Stimulated activated CD4-positive, alpha-beta T cell treated with anti-CD3 and anti-CD28 coated beads, Interleukin-1b, Interleukin-23, amount 100 ng/mL, for 48 hours (primary cell): ENCODE measurements around the gene DDRGK1.
"Not testable (repeated sequence)": the region's sequence is repeated elsewhere in the genome, so short reads cannot be mapped to it uniquely, and the experiment has no call there.

Experiments used
- DNase-seq: peaks from one replicate; pipeline ENCODE4 v3.0.0-alpha.2; 2020

DDRGK1 gene

GRCh38 chr20:3163099-3164042, 41.1 kb downstream of the DDRGK1 start:
- DNase-seq, result no peak

DNA sequence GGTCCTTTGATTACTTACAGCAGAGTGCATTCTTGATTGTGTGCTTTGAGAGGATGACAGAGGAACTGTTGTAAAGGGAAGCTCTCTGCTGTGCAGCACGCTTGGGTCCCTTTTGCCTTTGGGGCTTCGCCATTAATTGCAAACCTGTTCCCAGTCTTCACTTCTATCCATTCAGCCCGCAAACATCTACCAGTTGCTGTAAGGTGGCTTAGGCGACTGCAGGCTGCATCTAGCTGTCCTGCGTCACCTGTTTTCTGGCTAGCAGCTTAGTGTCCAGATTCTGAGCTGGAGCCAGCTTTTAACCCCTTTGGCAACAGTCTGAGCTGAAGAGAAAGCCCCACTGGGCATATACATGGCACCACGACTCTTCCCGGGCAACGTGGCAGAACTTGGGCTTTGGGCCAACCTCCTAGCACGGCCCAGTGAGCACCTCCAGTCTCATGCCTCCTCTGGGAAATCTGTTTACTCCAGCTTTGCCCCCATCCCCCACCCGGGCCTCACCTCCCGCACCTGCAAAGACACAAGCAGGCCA, 42.3 kb downstream of the DDRGK1 start:
- no peak for DNase-seq

DNA sequence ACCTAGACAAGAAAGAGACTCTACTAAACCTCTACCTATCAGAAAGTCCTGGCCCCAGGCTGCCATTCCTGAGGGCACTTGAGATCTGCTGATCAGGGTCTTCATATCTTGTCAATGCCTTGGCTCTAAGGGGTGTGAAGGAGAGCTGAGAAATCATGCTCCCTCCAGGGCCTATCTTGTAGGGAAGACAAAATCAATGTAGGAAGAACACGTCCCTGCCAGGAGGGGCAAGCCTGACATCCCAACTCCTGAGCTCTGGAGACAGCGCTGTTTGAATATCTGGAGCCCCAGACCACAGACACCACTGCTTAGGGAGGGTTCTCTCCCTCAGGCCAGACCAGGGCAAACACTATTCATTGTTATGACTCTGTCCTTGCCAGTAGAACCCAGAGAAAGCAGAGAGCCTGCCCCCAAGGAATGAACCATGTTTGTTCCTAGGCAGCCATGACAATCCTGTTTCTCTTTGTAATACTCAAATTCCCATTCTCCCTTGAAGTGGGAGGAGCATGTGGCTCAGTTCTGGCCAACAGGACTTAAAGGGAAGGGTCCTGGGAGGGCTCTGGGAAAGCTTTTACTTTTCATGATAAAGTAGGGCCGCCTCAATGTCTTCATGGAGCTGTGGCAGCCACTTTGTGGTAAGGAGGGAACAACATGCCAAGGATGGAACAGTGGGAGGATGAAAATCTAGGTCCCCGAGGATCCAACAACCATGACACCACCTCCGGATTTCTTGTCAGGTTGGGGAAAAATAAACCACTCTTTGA, 43.0 kb downstream of the DDRGK1 start:
- DNase-seq, result no peak

- no peak for DNase-seq
Measured at GRCh38 chr20:3160418-3160817, 44.1 kb downstream of the DDRGK1 start.

GRCh38 chr20:3158968-3159431, 45.5 kb downstream of the DDRGK1 start:
- no peak for DNase-seq

GRCh38 chr20:3157817-3158216, 46.7 kb downstream of the DDRGK1 start:
- no peak for DNase-seq

DNA sequence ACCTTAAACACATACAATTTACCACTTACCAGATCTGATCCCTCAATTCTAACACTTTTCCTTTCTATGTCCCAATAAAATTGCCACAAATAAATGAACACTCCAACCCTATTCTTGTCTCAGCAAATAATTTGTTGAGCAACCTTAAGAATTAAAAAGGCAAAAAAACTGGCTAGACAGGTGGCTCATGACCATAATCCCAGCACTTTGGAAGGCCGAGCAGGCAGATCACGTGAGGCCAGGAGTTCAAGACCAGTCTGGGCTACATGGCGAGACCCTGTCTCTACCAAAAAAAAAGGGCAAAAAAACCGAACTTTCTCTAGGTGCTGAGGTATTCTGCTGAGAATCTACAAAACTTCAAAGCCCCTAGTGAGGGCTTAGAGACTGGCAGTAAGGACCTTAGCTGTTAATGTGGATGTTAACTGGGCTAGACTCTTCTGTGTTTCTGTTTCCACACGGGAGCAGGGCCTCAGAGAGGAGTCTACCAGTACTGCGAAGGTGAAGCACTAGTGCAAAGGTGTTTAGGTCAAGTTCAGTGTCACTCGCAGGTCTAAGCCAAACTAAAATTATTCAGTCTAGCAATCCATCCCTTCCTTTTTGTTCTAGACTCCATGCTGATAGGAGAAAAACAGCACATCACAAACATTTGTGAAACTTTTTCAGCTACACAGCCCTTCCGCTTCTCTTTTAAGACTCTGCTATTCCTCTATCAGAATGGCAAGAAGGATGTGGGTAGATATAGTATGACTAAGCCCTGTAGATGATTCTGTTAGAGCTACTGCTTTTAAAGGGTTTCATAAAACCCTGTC, 47.5 kb downstream of the DDRGK1 start:
- no peak for DNase-seq

DNA sequence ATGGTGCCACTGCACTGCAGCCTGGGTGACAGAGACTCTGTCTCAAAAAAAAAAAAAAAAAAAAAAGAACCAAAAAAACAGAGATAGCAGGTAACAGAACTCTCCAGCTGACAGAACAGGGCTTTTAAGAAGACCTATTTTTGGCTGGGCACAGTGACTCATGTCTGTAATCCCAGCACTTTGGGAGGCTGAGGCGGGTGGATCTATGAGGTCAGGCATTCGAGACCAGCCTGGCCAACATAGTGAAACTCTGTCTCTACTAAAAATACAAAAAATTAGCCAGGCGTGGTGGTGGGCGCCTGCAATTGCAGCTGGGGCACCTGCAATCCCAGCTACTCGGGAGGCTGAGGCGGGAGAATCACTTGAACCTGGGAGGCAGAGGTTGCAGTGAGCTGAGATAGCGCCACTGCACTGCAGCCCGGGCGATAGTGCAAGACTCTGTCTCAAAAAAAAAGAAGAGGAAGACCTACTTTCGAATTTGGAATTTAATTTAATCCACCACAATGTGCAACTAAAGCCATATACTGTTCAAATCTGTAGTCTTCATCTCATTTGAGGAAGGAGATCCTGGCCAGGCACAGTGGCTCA, 52.3 kb downstream of the DDRGK1 start:
- not testable (repeated sequence) for DNase-seq

DNA sequence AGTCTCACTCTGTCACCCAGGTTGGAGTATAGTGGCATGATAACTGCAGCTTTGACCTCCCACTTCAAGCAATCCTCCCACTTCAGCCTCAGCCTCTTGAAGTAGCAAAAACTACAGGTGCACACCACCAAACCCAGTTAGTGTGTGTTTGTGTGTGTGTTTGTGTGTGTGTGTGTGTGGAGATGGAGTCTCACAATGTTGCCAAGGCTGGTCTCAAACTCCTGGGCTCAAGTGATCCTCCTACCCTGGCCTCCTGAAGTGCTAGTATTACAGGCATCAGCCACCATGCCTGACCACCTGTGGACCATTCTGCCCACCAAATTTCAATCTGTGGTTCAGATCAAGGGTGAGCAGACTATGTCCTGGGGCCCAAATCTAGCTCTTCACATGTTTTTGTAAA, 53.6 kb downstream of the DDRGK1 start:
- DNase-seq, result no peak

DNA sequence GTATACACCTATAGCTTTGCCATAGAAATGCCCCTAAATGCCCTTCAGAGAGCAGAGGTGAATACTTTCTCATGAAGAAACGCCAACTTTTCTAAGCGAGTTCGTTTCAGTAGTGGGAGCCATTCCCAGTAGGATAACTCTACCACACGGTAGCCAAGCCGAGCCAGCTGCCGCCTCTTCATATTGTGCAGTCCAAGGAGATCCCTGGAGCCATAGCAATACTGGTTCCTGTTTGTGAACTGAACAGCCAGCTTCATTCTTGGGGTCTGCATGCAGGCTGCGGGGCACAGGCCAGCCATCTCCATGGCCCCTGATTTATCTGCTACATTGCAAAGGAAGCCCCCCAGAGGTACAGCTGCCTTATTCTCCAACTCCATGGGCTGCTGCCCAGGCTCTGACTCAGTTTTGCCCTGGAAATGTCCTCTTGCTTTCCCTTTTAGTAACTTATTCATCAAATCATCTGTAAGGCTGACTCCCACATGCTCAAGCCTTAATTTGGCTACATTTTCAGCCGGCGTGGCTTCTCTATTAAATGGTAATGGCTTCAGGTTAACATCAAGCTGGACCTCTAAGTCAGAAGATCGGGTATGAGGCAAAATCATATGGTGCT, 57.6 kb downstream of the DDRGK1 start:
- DNase-seq, result no peak

- no peak for DNase-seq
Measured at GRCh38 chr20:3141757-3142156, 62.7 kb downstream of the DDRGK1 start.
